Activated naive CD4-positive, alpha-beta T cell (primary cell): ENCODE measurements around the gene LIFR.

Source experiments
- DNase-seq, 4 experiments: peaks; one replicate each; lab custom pipeline; 2025; lab: John Stamatoyannopoulos, UW

Gene LIFR

GRCh38 chr5:38465061-38465460 is 91.4 kb downstream of the LIFR start:
- no peak for DNase-seq

GRCh38 chr5:38463634-38464521 is 92.6 kb downstream of the LIFR start:
- no peak for DNase-seq

GRCh38 chr5:38462976-38463633 is 93.3 kb downstream of the LIFR start:
- no peak for DNase-seq

DNA sequence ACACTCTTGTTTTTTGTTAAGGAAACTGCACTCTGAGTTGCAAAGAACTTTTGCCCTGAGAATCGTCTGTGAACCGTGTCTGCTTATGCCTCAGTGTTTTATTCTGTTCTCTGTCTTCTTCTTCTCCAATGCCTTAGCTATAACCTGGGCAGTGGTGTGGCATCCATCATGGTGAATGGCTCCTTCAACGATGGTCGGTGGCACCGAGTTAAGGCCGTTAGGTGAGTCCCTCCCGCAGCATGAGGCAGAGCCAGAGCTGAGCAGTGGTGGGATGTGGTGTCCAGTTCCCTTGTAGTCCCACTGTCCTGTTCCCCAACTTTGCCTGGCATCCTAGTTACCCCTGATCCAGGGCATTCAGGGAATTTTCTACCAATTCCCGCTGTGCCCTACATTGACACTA is 98.3 kb downstream of the LIFR start:
- no peak for DNase-seq

DNA sequence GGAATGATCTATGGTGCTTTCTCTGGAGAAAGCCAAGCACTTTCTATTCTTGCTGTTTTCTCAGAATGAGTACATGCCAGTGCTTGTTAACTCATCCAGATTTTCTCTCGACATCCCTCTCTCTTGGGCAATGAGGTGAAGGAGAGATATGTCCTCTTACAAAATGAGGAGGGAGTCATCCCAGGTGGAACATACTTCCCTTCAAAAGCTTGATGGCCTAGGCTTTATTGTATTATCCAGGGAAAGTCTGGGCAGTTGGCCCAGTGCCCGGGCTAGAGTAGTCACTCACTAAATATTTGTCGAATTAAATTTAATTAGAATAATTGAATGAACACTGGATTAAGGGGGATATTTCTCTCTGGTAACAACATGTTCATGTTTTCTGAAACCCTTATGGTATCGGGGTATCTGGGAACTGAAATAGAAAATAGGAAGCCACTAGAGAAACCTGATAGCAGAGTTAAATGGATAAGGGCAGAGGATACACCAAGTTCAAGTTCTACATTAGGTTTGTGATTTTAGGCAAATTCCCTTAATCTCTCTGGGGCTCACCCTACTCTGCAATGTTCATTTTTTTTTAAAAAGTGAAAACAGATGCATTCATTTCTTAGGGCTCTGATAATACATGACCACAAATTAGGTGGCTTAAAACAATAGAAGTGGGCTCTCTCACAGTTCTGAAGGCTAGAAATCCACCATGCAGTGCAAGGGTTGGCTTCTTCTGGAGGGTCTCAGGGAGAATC is 99.6 kb downstream of the LIFR start:
- DNase-seq: no peak

- no peak for DNase-seq
Observed at GRCh38 chr5:38455796-38456330, 100.6 kb downstream of the LIFR start.

GRCh38 chr5:38453921-38454320 is 102.5 kb downstream of the LIFR start:
- DNase-seq: no peak

DNA sequence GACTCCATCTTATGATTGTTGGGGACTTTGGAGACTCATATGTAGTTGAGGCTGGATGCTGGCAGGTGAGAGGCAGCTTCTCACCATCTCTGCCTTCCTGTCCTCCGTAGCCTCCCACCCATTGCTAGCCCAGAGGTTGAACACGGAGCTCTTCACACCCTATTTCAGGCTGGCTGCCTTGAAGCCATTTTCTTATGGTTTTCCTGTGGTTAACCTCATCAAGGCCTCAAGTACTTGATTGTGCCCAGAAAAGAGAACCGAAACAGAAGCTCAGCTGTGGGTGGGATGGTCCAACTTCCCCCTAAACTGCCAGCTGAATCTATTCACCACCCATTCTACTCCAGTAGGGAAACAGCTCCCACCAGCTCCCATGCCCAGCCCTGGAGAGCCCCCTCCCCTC is 102.9 kb downstream of the LIFR start:
- DNase-seq: peak in 1 of 4 experiments; percentile 5

DNA sequence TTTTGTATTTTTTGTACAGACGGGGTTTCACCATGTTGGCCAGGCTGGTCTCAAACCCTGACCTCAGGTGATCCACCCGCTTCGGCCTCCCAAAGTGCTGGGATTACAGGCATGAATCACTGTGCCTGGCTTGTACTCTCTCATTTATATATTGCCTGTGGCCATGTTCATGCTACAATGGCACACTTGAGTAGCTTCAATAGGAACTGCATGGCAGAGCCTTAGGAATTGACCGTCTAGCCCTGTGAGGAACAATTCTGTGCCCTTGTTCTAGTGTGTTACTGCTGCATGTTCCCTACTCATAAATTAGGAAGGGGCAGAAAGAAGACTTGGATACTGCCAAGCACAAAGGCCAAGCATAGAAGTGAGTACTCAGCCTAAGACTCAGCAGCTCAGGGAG is 104.2 kb downstream of the LIFR start:
- no peak for DNase-seq

DNA sequence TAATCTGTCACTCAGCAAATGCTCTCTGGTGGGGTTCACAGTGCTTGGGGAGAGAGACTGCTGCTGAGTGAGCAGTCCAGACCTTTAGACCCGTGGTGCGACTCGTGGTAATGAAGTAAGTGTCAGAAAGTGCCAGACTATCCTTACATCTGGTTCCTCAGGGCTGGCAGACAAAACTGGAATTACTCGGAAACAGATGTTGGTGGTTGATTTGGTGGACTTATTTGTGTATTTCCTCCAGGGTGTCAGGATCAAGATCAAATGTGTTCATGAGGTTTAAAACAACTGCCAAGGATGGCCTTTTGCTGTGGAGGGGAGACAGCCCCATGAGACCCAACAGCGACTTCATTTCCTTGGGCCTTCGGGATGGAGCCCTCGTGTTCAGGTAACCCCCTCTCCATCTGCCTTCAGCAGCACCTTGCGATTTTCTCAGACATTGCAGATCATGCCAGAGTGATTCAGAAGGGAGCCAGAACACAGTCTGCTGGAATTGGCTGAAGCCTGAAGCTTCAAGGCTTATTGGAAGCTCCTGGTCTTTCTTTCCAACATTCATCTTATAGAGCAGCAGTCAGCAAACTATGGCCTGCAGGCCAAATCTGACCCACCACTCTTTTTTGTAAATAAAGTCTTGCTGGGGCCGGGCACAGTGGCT is 105.2 kb downstream of the LIFR start:
- DNase-seq: no peak

DNA sequence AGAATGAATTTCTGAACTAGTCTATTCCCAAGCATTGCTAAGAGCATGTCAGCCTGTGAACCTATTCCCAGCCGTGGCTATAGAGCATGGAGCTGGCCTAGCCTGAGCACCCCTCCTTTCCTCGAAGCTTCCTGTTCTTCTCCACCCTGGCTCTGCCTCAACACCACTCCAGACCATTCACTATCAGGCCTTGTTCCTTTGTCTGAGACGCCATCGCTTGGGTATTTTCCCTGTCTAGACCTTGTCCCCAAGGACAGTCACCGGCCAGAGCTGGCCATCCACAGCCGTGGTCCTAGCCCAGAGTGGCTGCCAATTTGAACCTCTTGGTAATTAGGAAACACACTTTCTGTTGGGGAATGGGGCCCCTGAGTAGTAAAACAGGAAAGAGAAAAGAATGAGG is 105.8 kb downstream of the LIFR start:
- DNase-seq: no peak

DNA sequence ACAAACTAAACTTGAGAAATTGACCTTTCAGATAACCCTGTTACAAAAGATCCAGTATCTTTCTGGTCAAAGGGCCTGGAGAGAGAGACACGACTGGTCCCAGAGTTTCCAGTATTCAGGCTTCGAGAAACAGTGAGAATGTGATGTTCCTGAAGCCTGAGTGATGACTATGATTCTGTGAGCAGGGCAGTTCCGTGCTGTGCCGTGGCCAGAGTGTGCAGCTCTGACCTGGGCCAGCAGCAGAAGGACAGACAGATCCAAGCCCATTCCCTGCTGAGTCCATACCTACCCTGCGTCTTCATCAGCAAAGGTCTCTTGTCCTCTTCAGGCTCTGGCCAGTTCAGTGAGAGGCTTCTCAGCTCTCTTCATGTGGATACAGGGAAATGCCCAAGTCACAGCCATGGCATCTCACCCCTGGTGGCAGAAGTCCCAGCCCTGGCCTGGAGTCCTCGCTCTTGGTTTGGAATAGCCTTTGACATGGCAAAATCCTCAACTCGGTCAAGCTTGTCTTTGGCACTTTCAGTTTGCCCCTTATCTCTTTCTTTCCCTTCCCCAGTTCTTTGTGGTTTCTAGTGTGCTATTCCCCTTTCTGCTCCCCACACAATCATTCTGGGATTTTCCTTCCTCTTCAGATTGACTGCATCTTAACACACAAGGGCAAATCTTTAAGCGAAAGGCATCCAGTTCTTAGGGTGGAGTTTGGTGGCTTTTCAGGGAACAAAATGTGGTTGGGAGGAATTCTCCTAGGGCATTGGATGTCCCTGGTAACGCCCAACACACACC is 107.7 kb downstream of the LIFR start:
- no peak for DNase-seq

DNA sequence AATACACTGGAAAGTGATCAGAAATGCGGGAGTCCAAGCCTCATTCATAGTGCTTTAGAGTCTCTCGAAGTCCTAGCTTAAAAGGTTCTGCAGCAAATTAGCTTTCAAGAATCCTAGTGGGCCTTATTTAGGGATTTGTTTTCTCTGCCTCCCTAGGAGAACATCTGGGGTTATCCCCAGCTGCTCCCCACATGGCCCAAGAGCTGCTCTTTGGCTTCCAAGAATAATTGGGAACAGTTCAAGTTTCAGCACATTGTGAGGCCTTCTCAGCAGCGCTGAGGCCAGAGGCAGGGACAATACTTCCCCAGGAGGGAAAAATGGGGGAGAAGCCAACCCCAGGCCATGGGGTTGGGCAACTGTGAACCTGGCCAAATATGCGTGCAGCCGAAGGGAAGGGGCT is 108.7 kb downstream of the LIFR start:
- no peak for DNase-seq

DNA sequence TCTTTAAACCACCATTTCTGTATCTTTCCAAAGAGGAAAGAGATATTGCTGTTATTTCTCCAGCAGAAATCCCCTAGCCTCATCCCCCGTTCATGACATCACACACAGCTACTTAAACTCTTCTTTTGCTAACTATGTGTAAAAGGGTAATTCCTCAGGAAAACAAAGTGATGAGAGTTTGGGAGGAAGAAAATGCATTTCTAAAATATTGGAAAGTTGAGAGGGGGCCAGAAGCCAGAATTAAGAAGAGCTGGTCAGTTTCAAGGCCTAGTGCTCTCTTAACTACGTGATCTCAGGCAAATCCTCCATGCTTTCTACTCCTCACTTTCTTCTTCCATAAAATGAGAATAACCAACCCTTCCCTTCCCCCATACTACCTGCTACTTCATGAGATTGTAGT is 109.4 kb downstream of the LIFR start:
- DNase-seq: no peak

GRCh38 chr5:38446029-38446522 is 110.4 kb downstream of the LIFR start:
- no peak for DNase-seq

- no peak for DNase-seq
Observed at GRCh38 chr5:38445374-38446028, 110.9 kb downstream of the LIFR start.

DNA sequence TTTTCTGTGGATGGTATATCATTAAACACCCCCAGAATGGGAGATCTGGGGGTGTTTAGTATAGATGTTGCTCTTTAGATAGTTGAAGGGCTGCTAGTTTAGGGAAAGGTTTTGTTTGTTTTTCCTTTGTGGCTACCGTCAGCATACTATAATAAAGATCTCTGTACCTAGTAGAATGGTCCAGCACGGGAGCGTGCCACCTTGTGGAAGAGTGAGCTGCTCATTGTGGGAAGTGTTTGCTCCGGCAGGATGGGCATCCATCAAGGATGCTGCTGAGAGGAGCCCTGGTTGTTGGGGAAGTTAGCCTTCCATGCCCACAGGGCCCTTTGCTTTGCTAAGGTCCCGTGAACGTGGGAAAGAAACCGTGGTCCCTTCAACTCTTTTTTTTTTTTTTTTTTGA is 113.1 kb downstream of the LIFR start:
- DNase-seq: no peak

GRCh38 chr5:38442247-38442573 is 114.2 kb downstream of the LIFR start:
- no peak for DNase-seq

GRCh38 chr5:38441453-38442246 is 114.8 kb downstream of the LIFR start:
- DNase-seq: peak; percentile 41 to 64 (median 55)

GRCh38 chr5:38438757-38439156 is 117.7 kb downstream of the LIFR start:
- DNase-seq: no peak
